Natural killer cell (primary cell): ENCODE measurements around the gene PLEKHH2. TPM values are rescaled to one million over a fixed set of nuclear protein-coding genes. Genes with fewer than 3 reads are reported as not detected.
"Not testable (repeated sequence)": the region's sequence is repeated elsewhere in the genome, so short reads cannot be mapped to it uniquely, and the experiment has no call there.

ENCODE experiments used
- ATAC-seq, 3 donors: fragments of 150-1000 bp in 2 of 3; fragments of 200-7000 bp in 1 of 3; cut with Tn5 transposase; 1 replicate in 1 of 3; 2 replicates in 2 of 3; pipeline ENCODE4 v1.10.0; 2021; ENCODE audit warnings: mild to moderate bottlenecking in 2 of 3, moderate library complexity in 2 of 3
- DNase-seq, 2 donors: peaks; one replicate each; pipeline versions ENCODE4 v3.0.0 to v3.0.0-alpha.2; 2013 to 2021; ENCODE audit warnings: mixed read lengths in 1 of 2
- H3K27ac ChIP-seq: one replicate; pipeline ENCODE4 v1.5.1; 2013; ENCODE audit warnings: mild to moderate bottlenecking, low read length
- H3K27me3 ChIP-seq: one replicate; pipeline ENCODE4 v1.6.1; 2013; ENCODE audit warnings: low read length; ENCODE audit not compliant: control insufficient read depth, insufficient read depth
- H3K36me3 ChIP-seq: one replicate; pipeline ENCODE4 v1.6.1; 2013; ENCODE audit warnings: low read length; ENCODE audit not compliant: control insufficient read depth, insufficient read depth
- H3K4me1 ChIP-seq: one replicate; pipeline ENCODE4 v1.6.1; 2013; ENCODE audit warnings: low read length; ENCODE audit not compliant: control insufficient read depth, insufficient read depth
- H3K4me3 ChIP-seq: one replicate; pipeline ENCODE4 v1.5.1; 2013; ENCODE audit warnings: low read length
- H3K9me3 ChIP-seq: one replicate; pipeline ENCODE4 v1.6.1; 2013; ENCODE audit warnings: low read length; ENCODE audit not compliant: control insufficient read depth, insufficient read depth
- H3K27ac Mint-ChIP-seq, 2 donors: one replicate each; pipeline ENCODE4 v1.8.0; 2022; ENCODE audit warnings: mild to moderate bottlenecking in 2 of 2, mixed read lengths in 2 of 2, moderate library complexity in 1 of 2
- H3K27me3 Mint-ChIP-seq, 2 donors: one replicate each; pipeline ENCODE4 v1.8.0; 2022; ENCODE audit warnings: low read depth in 2 of 2, mixed read lengths in 2 of 2
- H3K36me3 Mint-ChIP-seq: one replicate; pipeline ENCODE4 v1.8.0; 2022; ENCODE audit warnings: mixed read lengths
- H3K4me1 Mint-ChIP-seq, 2 donors: one replicate each; pipeline ENCODE4 v1.8.0; 2022; ENCODE audit warnings: mixed read lengths in 2 of 2
- H3K4me3 Mint-ChIP-seq: one replicate; pipeline ENCODE4 v1.8.0; 2022; ENCODE audit warnings: mild to moderate bottlenecking, moderate library complexity, mixed read lengths
- H3K9me3 Mint-ChIP-seq, 2 donors: one replicate each; pipeline ENCODE4 v1.8.0; 2022; ENCODE audit warnings: mixed read lengths in 2 of 2
- WGBS: methylation state at CpG from one replicate; pipeline ENCODE4 v1.1.7; 2013; ENCODE audit warnings: missing lambda C conversion rate; ENCODE audit not compliant: insufficient coverage; 5-methylcytosine and 5-hydroxymethylcytosine counted together
- intact Hi-C: fragments of 100-400 bp; cut with micrococcal nuclease; formaldehyde crosslinking; loops from one replicate; pipeline ENCODE4 v1.14.2; 2022
- total RNA-seq, 4 donors: library from RNA; stranded (reverse); fragments of 120-200 nt in 1 of 4; gene quantifications; one replicate each; pipeline versions ENCODE4 v1.2.3 to v1.2.4, GENCODE V29; 2013 to 2022
- TF ChIP-seq, protein P1 (sequence below): fragments of 200-600 bp; IDR thresholded peaks from one replicate; pipeline ENCODE4 v1.8.0; 2022; ENCODE audit warnings: antibody characterized with exemption

PLEKHH2 gene
- total RNA-seq, 3 donors from 2014 or later (not counting 1 experiment from before 2014, with no cell fraction given) = 0.07 to 0.28 (median 0.19) TPM

DNA sequence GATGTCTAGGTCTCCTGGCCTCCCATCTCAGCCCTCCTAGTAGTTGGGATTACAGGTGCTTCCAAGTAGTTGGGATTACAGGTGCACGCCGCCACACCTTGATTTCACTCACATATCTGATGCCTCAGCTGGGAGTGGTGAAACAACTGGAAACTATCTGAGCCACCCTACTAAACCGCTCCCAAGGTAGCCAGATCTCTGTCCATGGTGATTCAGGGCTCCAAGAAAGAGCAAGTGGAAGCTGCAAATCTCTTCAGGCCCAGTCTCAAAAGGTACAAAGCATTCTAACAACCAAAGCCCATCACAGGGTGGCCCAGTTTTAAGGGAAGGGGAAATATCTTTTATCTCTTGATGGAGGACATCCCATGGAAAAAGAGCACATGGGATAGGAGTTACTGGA lies 20.2 kb downstream of the PLEKHH2 start:
- Mint-ChIP-seq H3K27ac (no peak overlapping the region), H3K4me3 (no peak overlapping the region), H3K4me1 (no peaks in the 10 kb centered on the region), H3K36me3 (no peaks in the 10 kb centered on the region), H3K9me3 (no peaks in the 10 kb centered on the region), H3K27me3 (peaks cover 13 to 27% of the 10 kb centered on the region in 2 donors)
- peaks cover 3% of the 10 kb centered on the region for H3K27me3 ChIP-seq
- intact Hi-C loops = no loop called here
- ATAC-seq (no peak), DNase-seq (no peak)
- TF ChIP-seq, protein P1, sequence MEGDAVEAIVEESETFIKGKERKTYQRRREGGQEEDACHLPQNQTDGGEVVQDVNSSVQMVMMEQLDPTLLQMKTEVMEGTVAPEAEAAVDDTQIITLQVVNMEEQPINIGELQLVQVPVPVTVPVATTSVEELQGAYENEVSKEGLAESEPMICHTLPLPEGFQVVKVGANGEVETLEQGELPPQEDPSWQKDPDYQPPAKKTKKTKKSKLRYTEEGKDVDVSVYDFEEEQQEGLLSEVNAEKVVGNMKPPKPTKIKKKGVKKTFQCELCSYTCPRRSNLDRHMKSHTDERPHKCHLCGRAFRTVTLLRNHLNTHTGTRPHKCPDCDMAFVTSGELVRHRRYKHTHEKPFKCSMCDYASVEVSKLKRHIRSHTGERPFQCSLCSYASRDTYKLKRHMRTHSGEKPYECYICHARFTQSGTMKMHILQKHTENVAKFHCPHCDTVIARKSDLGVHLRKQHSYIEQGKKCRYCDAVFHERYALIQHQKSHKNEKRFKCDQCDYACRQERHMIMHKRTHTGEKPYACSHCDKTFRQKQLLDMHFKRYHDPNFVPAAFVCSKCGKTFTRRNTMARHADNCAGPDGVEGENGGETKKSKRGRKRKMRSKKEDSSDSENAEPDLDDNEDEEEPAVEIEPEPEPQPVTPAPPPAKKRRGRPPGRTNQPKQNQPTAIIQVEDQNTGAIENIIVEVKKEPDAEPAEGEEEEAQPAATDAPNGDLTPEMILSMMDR = no peak
- H3K27ac ChIP-seq = no peak overlapping the region
- WGBS = 95% methylated on average over 3 of the region's 3 CpGs
- H3K4me1 ChIP-seq = no peaks in the 10 kb centered on the region
- H3K9me3 ChIP-seq = no peaks in the 10 kb centered on the region
- H3K4me3 ChIP-seq = no peak overlapping the region
- no peaks in the 10 kb centered on the region for H3K36me3 ChIP-seq

DNA sequence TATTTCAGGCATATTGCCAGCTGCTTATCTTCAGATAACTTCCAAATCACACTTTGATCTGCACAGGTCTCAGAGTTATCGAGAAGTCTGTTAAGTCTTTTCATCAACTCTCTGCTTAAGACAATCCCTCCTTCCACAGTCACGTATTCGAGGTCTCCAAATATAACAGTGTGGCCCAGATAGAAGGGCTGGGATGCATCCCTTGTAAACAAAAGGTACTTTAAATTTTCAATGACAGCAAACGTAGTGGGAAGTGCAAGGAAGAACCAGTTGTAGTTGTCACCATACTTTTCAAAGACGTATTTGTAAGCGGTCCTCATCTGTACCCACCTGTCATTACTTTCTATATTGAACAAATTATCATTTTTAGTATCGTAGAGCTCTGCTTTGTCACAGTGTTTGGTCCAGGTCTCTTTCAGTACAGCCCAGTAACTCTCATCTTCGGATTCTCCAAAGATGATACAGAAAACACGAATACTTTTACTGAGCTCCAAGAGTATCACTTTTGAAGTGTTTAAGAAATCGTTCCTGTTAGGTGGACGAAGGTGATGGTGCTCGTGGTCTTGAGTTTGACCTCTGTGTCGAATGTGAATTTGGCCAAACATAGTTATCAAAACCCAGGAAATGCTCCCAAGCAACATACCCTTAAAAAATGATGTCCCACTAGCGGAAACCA lies 38.7 kb downstream of the PLEKHH2 start:
- no peaks in the 10 kb centered on the region for H3K36me3 ChIP-seq
- H3K4me1 Mint-ChIP-seq = peaks cover 8 to 10% of the 10 kb centered on the region in 2 donors
- TF ChIP-seq, protein P1 = no peak
- no peak overlapping the region for H3K4me3 Mint-ChIP-seq
- 80% methylated on average over 14 of the region's 14 CpGs for WGBS
- no peaks in the 10 kb centered on the region for H3K9me3 ChIP-seq
- ATAC-seq (no peak), DNase-seq (no peak)
- H3K4me1 ChIP-seq = peaks cover 3% of the 10 kb centered on the region
- H3K9me3 Mint-ChIP-seq = peaks cover 0 to 2% of the 10 kb centered on the region in 2 donors
- peaks cover 21 to 44% of the 10 kb centered on the region in 2 donors for H3K27me3 Mint-ChIP-seq
- H3K27ac ChIP-seq = no peak overlapping the region
- H3K27ac Mint-ChIP-seq = no peak overlapping the region
- intact Hi-C loops = no loop called here
- H3K27me3 ChIP-seq = peaks cover 3% of the 10 kb centered on the region
- no peaks in the 10 kb centered on the region for H3K36me3 Mint-ChIP-seq
- no peak overlapping the region for H3K4me3 ChIP-seq

DNA sequence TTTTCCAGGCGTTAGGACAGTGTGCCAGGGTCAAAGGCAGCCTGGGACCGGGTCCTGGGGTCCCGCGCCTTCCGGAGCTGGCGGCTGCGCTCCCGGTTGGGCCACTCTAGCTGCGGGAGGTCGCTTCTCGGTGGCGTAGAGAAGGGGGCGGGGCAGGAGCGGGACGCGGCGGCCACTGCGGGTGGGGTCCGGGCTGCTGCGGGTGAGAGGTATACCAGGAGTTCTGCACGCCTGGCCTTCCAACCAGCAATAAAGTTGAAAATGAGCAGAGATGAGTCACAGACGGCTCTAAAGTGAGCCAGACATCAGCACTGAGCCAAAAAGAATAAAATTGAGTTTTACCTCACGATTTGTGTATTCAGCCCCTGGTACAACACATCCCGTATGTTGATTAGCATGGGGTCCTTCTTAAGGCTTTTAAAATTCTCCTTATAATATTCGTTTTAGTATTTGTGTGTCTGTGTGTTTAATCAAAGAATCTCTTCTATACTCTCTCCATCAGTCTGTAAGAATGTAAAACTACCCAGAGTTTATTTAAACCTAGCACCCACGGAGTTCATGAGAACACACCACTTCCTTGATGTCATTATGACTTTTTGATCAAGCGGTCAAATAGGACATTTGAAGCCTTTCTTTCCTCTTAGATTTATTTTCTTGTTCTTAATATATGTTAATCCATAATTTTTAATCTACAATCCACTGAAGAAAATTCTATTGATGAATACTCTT lies 39.4 kb downstream of the PLEKHH2 start, which contains the start of gene C1GALT1C1L:
Gene C1GALT1C1L (minus strand): TSS at position 108 of the 729 bp plus-strand sequence. CDS start 107 bp downstream, at position 1.
- peaks cover 3% of the 10 kb centered on the region for H3K27me3 ChIP-seq
- Mint-ChIP-seq H3K4me3 (peak within 1 kb of the TSS; percentile 38), H3K27ac (no peak within 1 kb of the TSS), H3K4me1 (peaks cover 8 to 10% of the 10 kb centered on the region in 2 donors), H3K9me3 (peaks cover 0 to 2% of the 10 kb centered on the region in 2 donors), H3K27me3 (peaks cover 23 to 51% of the 10 kb centered on the region in 2 donors), H3K36me3 (no peaks in the 10 kb centered on the region)
- DNase-seq (peak in 1 of 2 donors; percentile 6), ATAC-seq (peak; percentile 38 to 51 (median 48))
- peaks cover 3% of the 10 kb centered on the region for H3K4me1 ChIP-seq
- H3K9me3 ChIP-seq = no peaks in the 10 kb centered on the region
- TF ChIP-seq, protein P1 = no peak
- intact Hi-C loops = no loop called here
- WGBS = 14% methylated on average over 24 of the region's 27 CpGs
- H3K4me3 ChIP-seq = no peak within 1 kb of the TSS
- no peak within 1 kb of the TSS for H3K27ac ChIP-seq
- no peaks in the 10 kb centered on the region for H3K36me3 ChIP-seq

DNA sequence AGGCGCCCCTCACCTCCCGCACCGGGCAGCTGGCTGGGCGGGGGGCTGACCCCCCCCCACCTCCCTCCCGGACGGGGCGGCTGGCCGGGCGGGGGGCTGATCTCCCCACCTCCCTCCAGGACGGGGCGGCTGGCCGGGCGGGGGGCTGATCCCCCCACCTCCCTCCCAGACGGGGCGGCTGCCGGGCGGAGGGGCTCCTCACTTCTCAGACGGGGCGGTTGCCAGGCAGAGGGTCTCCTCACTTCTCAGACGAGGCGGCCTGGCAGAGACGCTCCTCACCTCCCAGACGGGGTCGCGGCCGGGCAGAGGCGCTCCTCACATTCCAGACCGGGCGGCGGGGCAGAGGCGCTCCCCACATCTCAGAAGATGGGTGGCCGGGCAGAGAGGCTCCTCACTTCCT lies 40.7 kb downstream of the PLEKHH2 start:
- H3K9me3 Mint-ChIP-seq, H3K4me1 Mint-ChIP-seq, H3K4me1 ChIP-seq, intact Hi-C loops, H3K27ac Mint-ChIP-seq, ATAC-seq, H3K9me3 ChIP-seq, H3K27me3 ChIP-seq, H3K4me3 ChIP-seq, H3K27ac ChIP-seq, H3K4me3 Mint-ChIP-seq, DNase-seq, H3K36me3 Mint-ChIP-seq, H3K36me3 ChIP-seq: not testable (repeated sequence)
- WGBS = 99% methylated on average over 25 of the region's 32 CpGs
- peaks cover 18 to 44% of the 10 kb centered on the region in 2 donors for H3K27me3 Mint-ChIP-seq
